Hepatocyte (in vitro differentiated cells): ENCODE data around the gene MACROD2.

Experiments
- CTCF ChIP-seq: fragments of 200-600 bp; sonication (generic); IDR thresholded peaks from 2 replicates; pipeline ENCODE4 v1.5.1; 2016; ENCODE audit warnings: antibody characterized with exemption, mild to moderate bottlenecking; ENCODE audit not compliant: poor library complexity
- EZH2 ChIP-seq: fragments of 200-600 bp; sonication (generic); IDR thresholded peaks from 2 replicates; pipeline ENCODE4 v1.6.1; 2016; ENCODE audit warnings: antibody characterized with exemption, mild to moderate bottlenecking, borderline replicate concordance
- EZH2phosphoT487 ChIP-seq: fragments of 200-600 bp; sonication (generic); IDR thresholded peaks from one replicate; pipeline ENCODE4 v1.6.1; 2018; ENCODE audit warnings: antibody characterized with exemption, mild to moderate bottlenecking, low read depth, moderate library complexity; ENCODE audit not compliant: unreplicated experiment, severe bottlenecking

GRCh38 chr20:15278041-15278440, 1282.7 kb downstream of the MACROD2 start:
- no peak for TF ChIP-seq CTCF
- TF ChIP-seq EZH2 = no peak
- TF ChIP-seq EZH2phosphoT487 = no peak
